ENCODE results near the gene IL16. TPM values are rescaled to one million over a fixed set of nuclear protein-coding genes. Genes with fewer than 3 reads are reported as not detected.

The IL16 gene
- total RNA-seq, 2 donors from 2014 or later = 3.4 to 3.7 TPM

DNA sequence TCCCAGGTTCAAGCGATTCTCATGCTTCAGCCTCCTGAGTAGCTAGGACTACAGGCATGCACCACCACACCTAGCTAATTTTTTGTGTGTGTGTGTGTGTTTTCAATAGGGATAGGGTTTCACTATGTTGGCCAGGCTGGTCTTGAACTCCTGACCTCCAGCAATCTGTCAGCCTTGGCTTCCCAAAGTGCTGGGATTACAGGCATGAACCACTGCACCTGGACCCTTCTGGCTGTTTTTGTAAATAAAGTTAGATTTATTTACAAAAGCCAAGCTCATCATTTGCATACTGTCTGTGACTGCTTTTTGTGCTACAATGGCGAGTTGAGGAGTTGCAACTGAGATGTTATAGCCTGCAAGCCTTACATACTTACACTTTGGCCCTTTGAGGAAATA, 28.6 kb upstream of the IL16 start:
- Histone ChIP-seq H3K27ac (no peak overlapping the region), H3K27me3 (no peaks in the 10 kb centered on the region), H3K4me1 (peaks cover 5% of the 10 kb centered on the region), H3K4me3 (no peak overlapping the region), H3K9me3 (no peaks in the 10 kb centered on the region), H3K9ac (ENCODE audit: low read depth in 2 of 2, low read length in 2 of 2) (no peak overlapping the region), H3K36me3 (no peaks in the 10 kb centered on the region)
- TF ChIP-seq CTCF (IDR thresholded peaks at IDR 0.05) = no peak
- intact Hi-C loops (cut with DNase I) = no loop called here
- no peak for DNase-seq

DNA sequence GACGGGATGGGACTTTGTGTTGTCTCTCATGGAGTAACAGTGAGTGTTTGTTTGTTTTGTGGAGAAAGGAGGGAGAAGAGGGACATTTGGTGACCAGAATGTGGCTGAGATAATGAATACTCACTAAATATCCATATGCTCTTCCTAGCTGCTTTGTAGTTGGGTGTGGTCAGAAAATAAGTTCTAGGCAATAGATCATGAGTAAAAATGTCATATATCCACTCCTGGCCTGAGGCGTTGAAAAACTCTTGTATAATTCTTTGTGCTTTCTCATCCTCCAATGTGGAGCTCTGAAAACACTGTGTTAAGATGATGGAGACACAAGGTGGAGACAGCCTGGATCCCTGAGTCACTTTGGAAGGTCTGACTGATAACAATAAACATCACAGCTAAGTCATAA, 28.0 kb upstream of the IL16 start:
- H3K4me1 ChIP-seq = peaks cover 5% of the 10 kb centered on the region
- H3K27ac ChIP-seq = no peak overlapping the region
- H3K36me3 ChIP-seq = no peaks in the 10 kb centered on the region
- no peak for TF ChIP-seq CTCF (IDR thresholded peaks at IDR 0.05)
- no peaks in the 10 kb centered on the region for H3K9me3 ChIP-seq
- H3K27me3 ChIP-seq = no peaks in the 10 kb centered on the region
- no peak overlapping the region for H3K9ac ChIP-seq (ENCODE audit: low read depth in 2 of 2, low read length in 2 of 2)
- no peak for DNase-seq
- intact Hi-C loops (cut with DNase I) = no loop called here
- no peak overlapping the region for H3K4me3 ChIP-seq

- intact Hi-C loops (cut with DNase I) = no loop called here
- H3K27me3 ChIP-seq = no peaks in the 10 kb centered on the region
- no peak for DNase-seq
- peaks cover 5% of the 10 kb centered on the region for H3K4me1 ChIP-seq
- H3K9ac ChIP-seq (ENCODE audit: low read depth in 2 of 2, low read length in 2 of 2) = no peak overlapping the region
- H3K36me3 ChIP-seq = no peaks in the 10 kb centered on the region
- no peaks in the 10 kb centered on the region for H3K9me3 ChIP-seq
- no peak overlapping the region for H3K27ac ChIP-seq
- no peak for TF ChIP-seq CTCF (IDR thresholded peaks at IDR 0.05)
- no peak overlapping the region for H3K4me3 ChIP-seq
Measured at GRCh38 chr15:81170511-81170910, 26.2 kb upstream of the IL16 start.

GRCh38 chr15:81171286-81171685, 25.4 kb upstream of the IL16 start:
- H3K36me3 ChIP-seq = no peaks in the 10 kb centered on the region
- DNase-seq = no peak
- peaks cover 5% of the 10 kb centered on the region for H3K4me1 ChIP-seq
- no peak for TF ChIP-seq CTCF (IDR thresholded peaks at IDR 0.05)
- H3K27ac ChIP-seq = no peak overlapping the region
- H3K9ac ChIP-seq (ENCODE audit: low read depth in 2 of 2, low read length in 2 of 2) = no peak overlapping the region
- H3K9me3 ChIP-seq = no peaks in the 10 kb centered on the region
- H3K4me3 ChIP-seq = no peak overlapping the region
- intact Hi-C loops (cut with DNase I) = no loop called here
- no peaks in the 10 kb centered on the region for H3K27me3 ChIP-seq

- Histone ChIP-seq H3K4me3 (no peak overlapping the region), H3K27me3 (no peaks in the 10 kb centered on the region), H3K9me3 (no peaks in the 10 kb centered on the region), H3K27ac (no peak overlapping the region), H3K36me3 (no peaks in the 10 kb centered on the region), H3K9ac (ENCODE audit: low read depth in 2 of 2, low read length in 2 of 2) (no peak overlapping the region), H3K4me1 (no peaks in the 10 kb centered on the region)
- no peak for DNase-seq
- intact Hi-C loops (cut with DNase I) = no loop called here
- TF ChIP-seq CTCF (IDR thresholded peaks at IDR 0.05) = no peak
Measured at GRCh38 chr15:81174125-81174791, 22.4 kb upstream of the IL16 start.
